ENCODE results near the gene JADE1. TPM values are rescaled to one million over a fixed set of nuclear protein-coding genes. Genes with fewer than 3 reads are reported as not detected.

JADE1 gene
- total and polyA plus RNA-seq, 3 experiments from 2014 or later: 28.4 to 43.7 (median 29.1) TPM

GRCh38 chr4:128907981-128908380 is 98.5 kb downstream of the JADE1 start:
- Histone ChIP-seq H3K36me3 (ENCODE audit: insufficient read depth, low read length) (no peaks in the 10 kb centered on the region), H3K27ac (ENCODE audit: low read depth, low read length) (no peak overlapping the region), H3K27me3 (ENCODE audit: insufficient read depth, low read length, poor library complexity, severe bottlenecking) (no peaks in the 10 kb centered on the region), H3K4me1 (ENCODE audit: insufficient read depth, low read length) (no peaks in the 10 kb centered on the region), H3K9me3 (ENCODE audit: low read length) (no peaks in the 10 kb centered on the region), H3K4me3 (ENCODE audit: low read length) (no peak overlapping the region)
- Mint-ChIP-seq H3K27me3 (no peaks in the 10 kb centered on the region), H3K9me3 (no peaks in the 10 kb centered on the region), H3K27ac (no peak overlapping the region), H3K4me3 (no peak overlapping the region), H3K4me1 (no peaks in the 10 kb centered on the region), H3K36me3 (peaks cover 0 to 3% (median 2%) of the 10 kb centered on the region in 3 donors)
- no peak for DNase-seq
- CTCF ChIA-PET: no interaction called here
- POLR2A ChIA-PET: no interaction called here

- no peaks in the 10 kb centered on the region for H3K4me1 ChIP-seq (ENCODE audit: insufficient read depth, low read length)
- Mint-ChIP-seq H3K9me3 (no peaks in the 10 kb centered on the region), H3K27me3 (no peaks in the 10 kb centered on the region), H3K36me3 (peaks cover 0 to 3% (median 2%) of the 10 kb centered on the region in 3 donors), H3K27ac (no peak overlapping the region), H3K4me1 (no peaks in the 10 kb centered on the region), H3K4me3 (no peak overlapping the region)
- H3K36me3 ChIP-seq (ENCODE audit: insufficient read depth, low read length): no peaks in the 10 kb centered on the region
- no peak overlapping the region for H3K4me3 ChIP-seq (ENCODE audit: low read length)
- POLR2A ChIA-PET: no interaction called here
- no peaks in the 10 kb centered on the region for H3K27me3 ChIP-seq (ENCODE audit: insufficient read depth, low read length, poor library complexity, severe bottlenecking)
- no peak for DNase-seq
- no peak overlapping the region for H3K27ac ChIP-seq (ENCODE audit: low read depth, low read length)
- H3K9me3 ChIP-seq (ENCODE audit: low read length): no peaks in the 10 kb centered on the region
- CTCF ChIA-PET: no interaction called here
Observed at GRCh38 chr4:128908735-128909134, 99.2 kb downstream of the JADE1 start.

DNA sequence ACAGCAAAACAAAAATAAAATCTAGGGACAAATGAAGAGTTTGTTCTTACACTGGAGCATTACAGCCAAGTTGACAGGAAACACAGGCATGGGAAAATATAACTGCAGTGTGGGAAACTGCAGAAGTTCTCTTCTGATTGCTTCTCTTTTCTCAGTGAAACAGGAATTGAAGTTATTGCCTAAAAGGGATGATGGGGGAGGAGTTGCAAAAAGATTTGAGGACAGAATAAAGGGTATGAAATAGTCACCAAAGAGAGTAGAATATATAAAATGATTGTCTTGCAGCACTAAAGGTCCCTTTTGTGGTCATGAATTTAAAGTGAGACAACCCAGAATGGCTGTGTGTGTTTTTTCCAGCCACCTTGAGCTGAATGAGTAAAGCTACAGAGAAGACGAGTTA is 103.7 kb downstream of the JADE1 start:
- Histone ChIP-seq H3K36me3 (ENCODE audit: insufficient read depth, low read length) (no peaks in the 10 kb centered on the region), H3K27me3 (ENCODE audit: insufficient read depth, low read length, poor library complexity, severe bottlenecking) (no peaks in the 10 kb centered on the region), H3K9me3 (ENCODE audit: low read length) (no peaks in the 10 kb centered on the region), H3K4me1 (ENCODE audit: insufficient read depth, low read length) (peaks cover 8% of the 10 kb centered on the region), H3K4me3 (ENCODE audit: low read length) (no peak overlapping the region), H3K27ac (ENCODE audit: low read depth, low read length) (no peak overlapping the region)
- ChIA-PET POLR2A (no interaction called here), CTCF (no interaction called here)
- Mint-ChIP-seq H3K4me1 (peaks cover 12 to 17% (median 16%) of the 10 kb centered on the region in 3 donors), H3K27ac (no peak overlapping the region), H3K9me3 (no peaks in the 10 kb centered on the region), H3K36me3 (peaks cover 0 to 3% (median 0%) of the 10 kb centered on the region in 3 donors), H3K4me3 (no peak overlapping the region), H3K27me3 (no peaks in the 10 kb centered on the region)
- no peak for DNase-seq

GRCh38 chr4:128915544-128915943 is 106.0 kb downstream of the JADE1 start:
- no peak overlapping the region for H3K27ac Mint-ChIP-seq
- ChIA-PET CTCF (no interaction called here), POLR2A (no interaction called here)
- no peak for DNase-seq
- peaks cover 0 to 7% (median 4%) of the 10 kb centered on the region in 3 donors for H3K36me3 Mint-ChIP-seq
- Histone ChIP-seq H3K27me3 (ENCODE audit: insufficient read depth, low read length, poor library complexity, severe bottlenecking) (no peaks in the 10 kb centered on the region), H3K4me1 (ENCODE audit: insufficient read depth, low read length) (peaks cover 11% of the 10 kb centered on the region), H3K36me3 (ENCODE audit: insufficient read depth, low read length) (no peaks in the 10 kb centered on the region), H3K9me3 (ENCODE audit: low read length) (no peaks in the 10 kb centered on the region), H3K27ac (ENCODE audit: low read depth, low read length) (no peak overlapping the region), H3K4me3 (ENCODE audit: low read length) (no peak overlapping the region)
- no peaks in the 10 kb centered on the region for H3K9me3 Mint-ChIP-seq
- H3K27me3 Mint-ChIP-seq: peaks cover 0 to 2% of the 10 kb centered on the region in 2 donors
- no peak overlapping the region for H3K4me3 Mint-ChIP-seq
- H3K4me1 Mint-ChIP-seq: peaks cover 26 to 36% (median 34%) of the 10 kb centered on the region in 3 donors

DNA sequence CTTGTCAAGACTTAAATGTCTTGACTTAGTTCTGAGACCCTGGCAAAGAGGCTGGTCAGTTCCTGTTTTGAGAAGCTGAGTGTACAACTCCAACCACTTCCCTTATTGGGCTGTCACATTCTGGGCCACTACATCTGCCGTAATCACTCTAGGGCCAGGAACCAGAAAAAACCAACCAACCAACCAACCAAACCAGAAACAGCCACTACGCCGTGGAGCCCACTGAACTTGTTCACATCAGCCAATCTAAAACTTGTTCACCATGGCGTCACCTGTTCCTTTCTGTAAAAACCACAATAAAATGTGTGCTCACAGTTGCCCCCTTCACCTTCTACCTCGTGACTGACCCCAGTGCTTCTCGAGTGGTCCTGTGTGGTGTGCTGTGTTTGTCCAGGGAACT is 107.3 kb downstream of the JADE1 start:
- ChIA-PET CTCF (no interaction called here), POLR2A (no interaction called here)
- H3K4me3 ChIP-seq (ENCODE audit: low read length): no peak overlapping the region
- peak overlapping the region in 2 of 8 donors; percentile 34 to 82 for H3K27ac Mint-ChIP-seq
- no peaks in the 10 kb centered on the region for H3K27me3 ChIP-seq (ENCODE audit: insufficient read depth, low read length, poor library complexity, severe bottlenecking)
- no peaks in the 10 kb centered on the region for H3K9me3 Mint-ChIP-seq
- no peak overlapping the region for H3K4me3 Mint-ChIP-seq
- peaks cover 0 to 2% of the 10 kb centered on the region in 2 donors for H3K27me3 Mint-ChIP-seq
- peaks cover 0 to 9% (median 8%) of the 10 kb centered on the region in 3 donors for H3K36me3 Mint-ChIP-seq
- DNase-seq: no peak
- H3K27ac ChIP-seq (ENCODE audit: low read depth, low read length): no peak overlapping the region
- H3K4me1 Mint-ChIP-seq: peaks cover 26 to 37% (median 34%) of the 10 kb centered on the region in 3 donors
- H3K9me3 ChIP-seq (ENCODE audit: low read length): no peaks in the 10 kb centered on the region
- peaks cover 11% of the 10 kb centered on the region for H3K4me1 ChIP-seq (ENCODE audit: insufficient read depth, low read length)
- no peaks in the 10 kb centered on the region for H3K36me3 ChIP-seq (ENCODE audit: insufficient read depth, low read length)

GRCh38 chr4:128917781-128918180 is 108.3 kb downstream of the JADE1 start:
- Histone ChIP-seq H3K27me3 (ENCODE audit: insufficient read depth, low read length, poor library complexity, severe bottlenecking) (no peaks in the 10 kb centered on the region), H3K27ac (ENCODE audit: low read depth, low read length) (no peak overlapping the region), H3K36me3 (ENCODE audit: insufficient read depth, low read length) (no peaks in the 10 kb centered on the region), H3K4me1 (ENCODE audit: insufficient read depth, low read length) (peaks cover 11% of the 10 kb centered on the region), H3K4me3 (ENCODE audit: low read length) (no peak overlapping the region), H3K9me3 (ENCODE audit: low read length) (no peaks in the 10 kb centered on the region)
- CTCF ChIA-PET: no interaction called here
- no peaks in the 10 kb centered on the region for H3K9me3 Mint-ChIP-seq
- peak overlapping the region in 2 of 7 donors; percentile 2 to 14 for H3K4me3 Mint-ChIP-seq
- H3K27me3 Mint-ChIP-seq: peaks cover 0 to 2% of the 10 kb centered on the region in 2 donors
- peak overlapping the region in 5 of 8 donors; percentile 0 to 47 (median 15) for H3K27ac Mint-ChIP-seq
- H3K4me1 Mint-ChIP-seq: peaks cover 26 to 37% (median 34%) of the 10 kb centered on the region in 3 donors
- peaks cover 0 to 9% (median 8%) of the 10 kb centered on the region in 3 donors for H3K36me3 Mint-ChIP-seq
- POLR2A ChIA-PET: interaction anchor here (0.5 kb wide), 1 partner anchor 108 kb away, joined by 4 read pairs; no protein-coding TSS in a partner anchor
- peak in 2 of 5 donors; percentile 18 to 20 for DNase-seq

DNA sequence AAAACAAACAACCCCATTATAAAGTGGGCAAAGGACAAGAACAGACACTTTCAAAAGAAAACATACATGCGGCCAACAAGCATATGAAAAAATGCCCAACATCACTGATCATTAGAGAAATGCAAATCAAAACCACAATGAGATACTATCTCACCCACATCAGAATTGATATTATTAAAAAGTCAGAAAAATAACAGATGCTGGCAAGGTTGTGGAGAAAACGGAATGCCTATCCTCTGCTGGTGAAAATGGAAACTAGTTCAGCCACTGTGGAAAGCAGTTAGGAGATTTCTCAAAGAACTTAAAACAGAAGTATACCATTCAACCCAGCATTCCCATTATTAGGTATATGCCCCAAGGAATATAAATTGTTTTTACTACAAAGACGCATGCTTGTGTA is 112.5 kb downstream of the JADE1 start:
- Mint-ChIP-seq H3K27ac (no peak overlapping the region), H3K4me1 (peaks cover 24 to 33% (median 30%) of the 10 kb centered on the region in 3 donors), H3K4me3 (no peak overlapping the region), H3K36me3 (peaks cover 12 to 24% (median 17%) of the 10 kb centered on the region in 3 donors), H3K9me3 (peaks cover 0 to 3% (median 2%) of the 10 kb centered on the region in 5 donors), H3K27me3 (peaks cover 0 to 2% of the 10 kb centered on the region in 2 donors)
- Histone ChIP-seq H3K27ac (ENCODE audit: low read depth, low read length) (no peak overlapping the region), H3K27me3 (ENCODE audit: insufficient read depth, low read length, poor library complexity, severe bottlenecking) (no peaks in the 10 kb centered on the region), H3K4me1 (ENCODE audit: insufficient read depth, low read length) (peaks cover 11% of the 10 kb centered on the region), H3K4me3 (ENCODE audit: low read length) (no peak overlapping the region), H3K36me3 (ENCODE audit: insufficient read depth, low read length) (no peaks in the 10 kb centered on the region), H3K9me3 (ENCODE audit: low read length) (no peaks in the 10 kb centered on the region)
- DNase-seq: no peak
- ChIA-PET POLR2A (no interaction called here), CTCF (no interaction called here)

Measured in CD8-positive, alpha-beta memory T cell (primary cell).